KMS-11 (cell line): ENCODE measurements around the gene RRM1.

Experiments
- H2AFZ ChIP-seq: fragments of 200-600 bp; sonication (generic); 2 replicates; pipeline ENCODE4 v1.6.1; 2016; ENCODE audit warnings: antibody characterized with exemption, mixed run types, low read depth
- H3K27ac ChIP-seq: fragments of 200-600 bp; sonication (generic); 2 replicates; pipeline ENCODE4 v1.6.1; 2016; ENCODE audit warnings: mild to moderate bottlenecking, mixed run types
- H3K27me3 ChIP-seq: fragments of 200-600 bp; sonication (generic); 2 replicates; pipeline ENCODE4 v1.6.1; 2017; ENCODE audit warnings: mild to moderate bottlenecking, low read depth, mixed run types, moderate library complexity; ENCODE audit not compliant: insufficient read depth
- H3K36me3 ChIP-seq: fragments of 200-600 bp; sonication (generic); 2 replicates; pipeline ENCODE4 v1.6.1; 2017; ENCODE audit warnings: mild to moderate bottlenecking, mixed run types; ENCODE audit not compliant: insufficient read depth
- H3K4me1 ChIP-seq: fragments of 200-600 bp; sonication (generic); 2 replicates; pipeline ENCODE4 v1.6.1; 2016; ENCODE audit warnings: mild to moderate bottlenecking, low read depth, mixed run types; ENCODE audit not compliant: poor library complexity, severe bottlenecking
- H3K4me2 ChIP-seq: fragments of 200-600 bp; sonication (generic); 2 replicates; pipeline ENCODE4 v1.7.0; 2016; ENCODE audit warnings: mild to moderate bottlenecking, mixed run types
- H3K4me3 ChIP-seq: fragments of 200-600 bp; sonication (generic); IDR thresholded peaks from 2 replicates; pipeline ENCODE4 v1.6.1; 2017; ENCODE audit warnings: low read depth, low read length, mixed read lengths; ENCODE audit not compliant: insufficient read depth
- H3K79me2 ChIP-seq: fragments of 200-600 bp; sonication (generic); 2 replicates; pipeline ENCODE4 v1.6.1; 2016; ENCODE audit warnings: low read depth, mixed run types; ENCODE audit not compliant: insufficient read depth
- H3K9ac ChIP-seq: fragments of 200-600 bp; sonication (generic); 2 replicates; pipeline ENCODE4 v1.6.1; 2016; ENCODE audit warnings: mild to moderate bottlenecking, mixed run types
- H4K20me1 ChIP-seq: fragments of 200-600 bp; sonication (generic); 2 replicates; pipeline ENCODE4 v1.6.1; 2016; ENCODE audit warnings: mild to moderate bottlenecking, mixed run types; ENCODE audit not compliant: insufficient read depth
- CTCF ChIP-seq: fragments of 200-600 bp; sonication (generic); conservative IDR thresholded peaks from 2 replicates; pipeline ENCODE4 v1.6.1; 2017; ENCODE audit warnings: low read depth, mild to moderate bottlenecking, antibody characterized with exemption, low read length, moderate library complexity, mixed read lengths

Gene RRM1

DNA sequence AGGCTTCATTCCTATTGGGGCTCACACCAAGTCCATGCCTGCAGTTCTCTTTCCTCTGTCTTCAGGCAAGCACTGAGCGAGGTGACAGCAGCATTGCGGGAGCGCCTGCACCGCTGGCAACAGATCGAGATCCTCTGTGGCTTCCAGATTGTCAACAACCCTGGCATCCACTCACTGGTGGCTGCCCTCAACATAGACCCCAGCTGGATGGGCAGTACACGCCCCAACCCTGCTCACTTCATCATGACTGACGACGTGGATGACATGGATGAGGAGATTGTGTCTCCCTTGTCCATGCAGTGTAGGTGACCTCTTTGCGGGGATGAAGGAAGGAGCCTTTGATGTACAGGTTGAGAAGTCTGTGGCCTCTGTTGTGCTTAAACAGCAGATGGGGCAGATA, 11.4 kb upstream of the RRM1 start:
- Histone ChIP-seq H3K9ac (no peak overlapping the region), H3K4me2 (no peak overlapping the region), H3K4me1 (no peaks in the 10 kb centered on the region), H3K27ac (no peak overlapping the region), H3K27me3 (no peaks in the 10 kb centered on the region), H3K36me3 (no peaks in the 10 kb centered on the region; the same call in 1 of the 2 replicates), H3K4me3 (no peak overlapping the region), H2AFZ (no peak overlapping the region), H4K20me1 (no peaks in the 10 kb centered on the region), H3K79me2 (no peaks in the 10 kb centered on the region)
- no peak for TF ChIP-seq CTCF

- Histone ChIP-seq H2AFZ (no peak overlapping the region), H4K20me1 (no peaks in the 10 kb centered on the region), H3K27me3 (no peaks in the 10 kb centered on the region), H3K36me3 (no peaks in the 10 kb centered on the region; the same call in 1 of the 2 replicates), H3K27ac (no peak overlapping the region), H3K9ac (no peak overlapping the region), H3K4me3 (no peak overlapping the region), H3K4me2 (no peak overlapping the region), H3K79me2 (no peaks in the 10 kb centered on the region), H3K4me1 (no peaks in the 10 kb centered on the region)
- no peak for TF ChIP-seq CTCF
These were observed 10.0 kb upstream of the RRM1 start for GRCh38 chr11:4084406-4085125.

DNA sequence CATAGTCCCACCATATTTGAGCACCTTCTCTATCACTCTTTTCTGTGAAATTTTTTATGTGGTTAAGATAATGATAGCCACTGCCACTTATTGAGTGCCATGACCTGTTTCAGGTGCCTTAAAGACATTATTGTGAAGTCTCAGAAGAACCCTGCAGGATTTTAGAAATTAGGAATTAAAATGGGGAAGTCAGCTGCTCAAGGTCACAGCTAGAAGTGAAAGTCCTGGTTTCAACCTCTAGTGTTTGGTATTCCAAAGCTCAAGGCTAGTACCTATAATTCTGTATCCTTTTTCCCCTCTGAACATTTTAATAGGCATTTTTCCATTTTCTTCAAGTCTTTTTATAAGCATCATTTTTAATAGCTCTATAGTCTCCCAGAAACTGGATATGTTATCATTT, 9.0 kb upstream of the RRM1 start:
- Histone ChIP-seq H3K4me2 (no peak overlapping the region), H3K79me2 (no peaks in the 10 kb centered on the region), H3K9ac (no peak overlapping the region), H3K27ac (no peak overlapping the region), H2AFZ (no peak overlapping the region), H3K27me3 (no peaks in the 10 kb centered on the region), H3K4me3 (no peak overlapping the region), H4K20me1 (no peaks in the 10 kb centered on the region), H3K4me1 (no peaks in the 10 kb centered on the region), H3K36me3 (no peaks in the 10 kb centered on the region; the same call in 1 of the 2 replicates)
- no peak for TF ChIP-seq CTCF

DNA sequence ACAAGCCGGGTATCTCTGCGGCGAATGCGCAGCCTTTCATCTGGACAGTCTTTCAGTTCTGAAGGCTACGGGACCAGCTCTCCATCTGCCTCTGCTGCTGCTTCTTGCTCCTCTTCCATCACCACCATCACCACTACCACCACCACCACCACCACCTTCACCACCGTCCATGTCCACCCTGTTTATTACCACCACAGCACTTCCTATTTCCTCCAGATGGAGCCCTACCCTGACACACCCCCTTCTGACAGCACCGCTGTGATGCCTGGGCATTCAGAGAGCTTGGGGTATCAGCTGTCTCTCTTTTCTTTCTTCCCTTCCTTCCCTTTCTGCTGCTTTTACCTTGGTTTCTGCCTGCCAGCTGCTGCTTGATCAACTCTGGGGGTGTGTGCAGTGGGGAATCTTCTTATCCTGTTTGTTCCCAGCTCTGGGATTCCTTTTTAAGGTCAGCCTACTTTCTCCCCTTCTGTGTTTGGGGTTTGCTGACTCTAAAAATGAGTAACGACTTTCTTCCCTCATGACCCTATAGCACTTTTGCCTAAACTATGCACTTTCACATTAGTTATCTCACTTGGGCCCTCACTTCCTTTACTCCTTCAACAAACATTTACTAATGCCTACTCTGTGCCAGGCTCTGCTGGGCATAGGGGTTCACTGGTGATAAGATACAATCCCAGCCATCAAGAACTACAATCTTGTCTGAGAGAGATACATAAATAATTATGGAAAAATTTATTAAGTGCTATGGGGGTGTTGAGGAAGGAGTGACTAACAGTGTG, 7.8 kb upstream of the RRM1 start:
- H3K4me2 ChIP-seq, result no peak overlapping the region

More for the DNA sequence above, 7.8 kb upstream of the RRM1 start:
- H2AFZ ChIP-seq, result no peak overlapping the region
- peaks cover 8% of the 10 kb centered on the region for H3K4me1 ChIP-seq
- H3K27ac ChIP-seq, result no peak overlapping the region
- no peak for TF ChIP-seq CTCF
- no peaks in the 10 kb centered on the region for H4K20me1 ChIP-seq
- no peaks in the 10 kb centered on the region for H3K79me2 ChIP-seq
- H3K9ac ChIP-seq, result no peak overlapping the region
- no peak overlapping the region for H3K4me3 ChIP-seq
- no peaks in the 10 kb centered on the region; the same call in 1 of the 2 replicates for H3K36me3 ChIP-seq
- no peaks in the 10 kb centered on the region for H3K27me3 ChIP-seq
